Endodermal cell (in vitro differentiated cells): Measurements from ENCODE around the gene NGEF. TPM values are rescaled to one million over a fixed set of nuclear protein-coding genes. Genes with fewer than 3 reads are reported as not detected.

Source experiments
- DNase-seq: peaks from one replicate; pipeline ENCODE4 v3.0.0-alpha.2; 2017
- H3K27ac ChIP-seq: 2 replicates; pipeline ENCODE4 v1.5.1; 2013; ENCODE audit warnings: mild to moderate bottlenecking, low read depth, low read length, moderate library complexity
- H3K27me3 ChIP-seq: 2 replicates; pipeline ENCODE4 v1.6.1; 2013; ENCODE audit warnings: mild to moderate bottlenecking, low read length, moderate library complexity; ENCODE audit not compliant: insufficient read depth, control insufficient read depth, poor library complexity, severe bottlenecking
- H3K36me3 ChIP-seq: 2 replicates; pipeline ENCODE4 v1.7.0; 2013; ENCODE audit warnings: mild to moderate bottlenecking, low read length, moderate library complexity; ENCODE audit not compliant: control insufficient read depth, insufficient read depth
- H3K4me1 ChIP-seq: one replicate; pipeline ENCODE4 v1.7.0; 2013; ENCODE audit warnings: low read length; ENCODE audit not compliant: control insufficient read depth, insufficient read depth
- H3K4me3 ChIP-seq: 2 replicates; pipeline ENCODE4 v1.5.1; 2013; ENCODE audit warnings: mild to moderate bottlenecking, low read length, moderate library complexity
- H3K9ac ChIP-seq: 2 replicates; pipeline ENCODE4 v1.6.1; 2013; ENCODE audit warnings: mild to moderate bottlenecking, low read length, moderate library complexity; ENCODE audit not compliant: poor library complexity, severe bottlenecking; ENCODE audit errors: extremely low read depth
- H3K9me3 ChIP-seq: 2 replicates; pipeline ENCODE4 v1.6.1; 2013; ENCODE audit warnings: mild to moderate bottlenecking, low read length, moderate library complexity; ENCODE audit not compliant: control insufficient read depth
- H3K27ac Mint-ChIP-seq: 2 replicates; pipeline ENCODE4 v1.8.0; 2020; ENCODE audit warnings: mixed read lengths
- H3K27me3 Mint-ChIP-seq: 2 replicates; pipeline ENCODE4 v1.8.0; 2021; ENCODE audit warnings: mild to moderate bottlenecking, mixed read lengths; ENCODE audit not compliant: insufficient read depth
- H3K36me3 Mint-ChIP-seq: 2 replicates; pipeline ENCODE4 v1.8.0; 2020; ENCODE audit warnings: low read depth, mixed read lengths
- H3K4me1 Mint-ChIP-seq: 2 replicates; pipeline ENCODE4 v1.8.0; 2020; ENCODE audit warnings: mixed read lengths
- H3K4me3 Mint-ChIP-seq: 2 replicates; pipeline ENCODE4 v1.8.0; 2020; ENCODE audit warnings: mild to moderate bottlenecking, moderate library complexity, mixed read lengths
- H3K9me3 Mint-ChIP-seq: 2 replicates; pipeline ENCODE4 v1.8.0; 2020; ENCODE audit warnings: mild to moderate bottlenecking, mixed read lengths
- CTCF ChIP-seq: fragments of 200-600 bp; sonication (generic); conservative IDR thresholded peaks from 2 replicates; pipeline ENCODE4 v1.5.0; 2021; ENCODE audit warnings: antibody characterized with exemption, mild to moderate bottlenecking
- WGBS, 2 experiments: methylation state at CpG; one replicate each; pipeline versions ENCODE4 v1.1.5 to v1.1.7; 2013; ENCODE audit warnings: missing lambda C conversion rate in 2 of 2, mixed read lengths in 1 of 2; ENCODE audit not compliant: insufficient coverage in 1 of 2, insufficient read length in 1 of 2; 5-methylcytosine and 5-hydroxymethylcytosine counted together
- total RNA-seq, 2 donors: library from RNA; stranded (reverse); fragmentation: NEBNext Ultra II Directional in 1 of 2; extraction: Animal tissue kit (Norgen Biotek cat#: 25700) in 1 of 2; gene quantifications; 2 replicates in 1 of 2; 3 replicates in 1 of 2; pipeline ENCODE4 v1.2.1, GENCODE V29; 2021

NGEF gene
- total RNA-seq, 2 donors from 2014 or later, result 1.8 to 2.9 TPM

- no peak overlapping the region for H3K27ac Mint-ChIP-seq
- no peaks in the 10 kb centered on the region for H3K36me3 ChIP-seq
- no peaks in the 10 kb centered on the region for H3K4me1 ChIP-seq
- H3K27me3 Mint-ChIP-seq, result peaks cover 2% of the 10 kb centered on the region
- no peaks in the 10 kb centered on the region for H3K4me1 Mint-ChIP-seq
- no peaks in the 10 kb centered on the region for H3K9me3 Mint-ChIP-seq
- TF ChIP-seq CTCF, result no peak
- no peak overlapping the region for H3K27ac ChIP-seq
- H3K4me3 Mint-ChIP-seq, result no peak overlapping the region
- WGBS, 2 experiments, result 60 to 90% methylated on average over 1 to 9 of the region's 9 CpGs
- no peaks in the 10 kb centered on the region for H3K27me3 ChIP-seq
- H3K4me3 ChIP-seq, result no peak overlapping the region
- H3K9ac ChIP-seq, result no peak overlapping the region
- DNase-seq, result no peak
- no peaks in the 10 kb centered on the region for H3K36me3 Mint-ChIP-seq
- no peaks in the 10 kb centered on the region for H3K9me3 ChIP-seq
Observed at GRCh38 chr2:233033672-233034071, 20.6 kb upstream of the NGEF start.

GRCh38 chr2:233032551-233033320, 19.7 kb upstream of the NGEF start, which contains the start of gene NEU2:
NEU2 (plus strand) TSS chr2:233032672; CDS start chr2:233032672, 0 bp downstream.
- Histone ChIP-seq H3K27me3 (no peaks in the 10 kb centered on the region), H3K36me3 (no peaks in the 10 kb centered on the region), H3K4me3 (no peak within 1 kb of the TSS), H3K4me1 (no peaks in the 10 kb centered on the region), H3K9ac (no peak within 1 kb of the TSS), H3K9me3 (no peaks in the 10 kb centered on the region), H3K27ac (no peak within 1 kb of the TSS)
- DNase-seq, result no peak
- WGBS, 2 experiments, result 92 to 97% methylated on average over 10 to 13 of the region's 13 CpGs
- H3K27me3 Mint-ChIP-seq, result peaks cover 2% of the 10 kb centered on the region
- no peaks in the 10 kb centered on the region for H3K4me1 Mint-ChIP-seq
- no peak within 1 kb of the TSS for H3K27ac Mint-ChIP-seq
- no peaks in the 10 kb centered on the region for H3K9me3 Mint-ChIP-seq
- no peak for TF ChIP-seq CTCF
- H3K36me3 Mint-ChIP-seq, result no peaks in the 10 kb centered on the region
- no peak within 1 kb of the TSS for H3K4me3 Mint-ChIP-seq

GRCh38 chr2:233031556-233032500, 18.8 kb upstream of the NGEF start:
- peak; percentile 22 for TF ChIP-seq CTCF
- Histone ChIP-seq H3K9ac (no peak overlapping the region), H3K4me1 (no peaks in the 10 kb centered on the region), H3K27ac (no peak overlapping the region), H3K27me3 (no peaks in the 10 kb centered on the region), H3K9me3 (no peaks in the 10 kb centered on the region), H3K4me3 (no peak overlapping the region), H3K36me3 (no peaks in the 10 kb centered on the region)
- 85 to 91% methylated on average over 11 to 27 of the region's 27 CpGs for WGBS, 2 experiments
- H3K4me1 Mint-ChIP-seq, result no peaks in the 10 kb centered on the region
- no peak for DNase-seq
- peaks cover 2% of the 10 kb centered on the region for H3K27me3 Mint-ChIP-seq
- H3K4me3 Mint-ChIP-seq, result no peak overlapping the region
- no peaks in the 10 kb centered on the region for H3K9me3 Mint-ChIP-seq
- H3K36me3 Mint-ChIP-seq, result no peaks in the 10 kb centered on the region
- H3K27ac Mint-ChIP-seq, result no peak overlapping the region
